Mucosa of rectum (tissue), 2 donors: Measurements from ENCODE around the gene PALLD.

Source experiments
- H3K27ac ChIP-seq, 2 donors: one replicate each; pipeline ENCODE4 v1.7.0; 2013; ENCODE audit warnings: inconsistent platforms in 2 of 2, low read depth in 2 of 2, low read length in 2 of 2
- H3K27me3 ChIP-seq, 2 donors: one replicate each; pipeline ENCODE4 v1.7.0; 2013; ENCODE audit warnings: low read length in 2 of 2; ENCODE audit not compliant: control insufficient read depth in 2 of 2, insufficient read depth in 2 of 2
- H3K36me3 ChIP-seq, 2 donors: one replicate each; pipeline ENCODE4 v1.7.0; 2013; ENCODE audit warnings: low read length in 2 of 2; ENCODE audit not compliant: control insufficient read depth in 2 of 2, insufficient read depth in 2 of 2
- H3K4me1 ChIP-seq, 2 donors: one replicate each; pipeline ENCODE4 v1.7.0; 2013; ENCODE audit warnings: low read length in 2 of 2, mild to moderate bottlenecking in 1 of 2; ENCODE audit not compliant: control insufficient read depth in 2 of 2, insufficient read depth in 2 of 2
- H3K4me3 ChIP-seq, 2 donors: one replicate each; pipeline ENCODE4 v1.7.0; 2013; ENCODE audit warnings: low read length in 2 of 2
- H3K9ac ChIP-seq, 2 donors: one replicate each; pipeline ENCODE4 v1.7.0; 2013; ENCODE audit warnings: low read length in 2 of 2, low read depth in 1 of 2, mild to moderate bottlenecking in 1 of 2
- H3K9me3 ChIP-seq, 2 donors: one replicate each; pipeline ENCODE4 v1.7.0; 2013; ENCODE audit warnings: low read length in 2 of 2; ENCODE audit not compliant: control insufficient read depth in 2 of 2
- donor health status: healthy.
- donor health status: Normal muscosa, but diverticular disease.

PALLD gene

GRCh38 chr4:168537086-168537485, 40.2 kb downstream of the PALLD start:
- Histone ChIP-seq H3K27ac (no peak overlapping the region), H3K36me3 (no peaks in the 10 kb centered on the region), H3K9ac (no peak overlapping the region), H3K4me3 (no peak overlapping the region), H3K4me1 (no peaks in the 10 kb centered on the region), H3K9me3 (no peaks in the 10 kb centered on the region), H3K27me3 (no peaks in the 10 kb centered on the region)

- H3K27me3 ChIP-seq = no peaks in the 10 kb centered on the region
- H3K36me3 ChIP-seq = no peaks in the 10 kb centered on the region
- no peaks in the 10 kb centered on the region for H3K9me3 ChIP-seq
- H3K27ac ChIP-seq = no peak overlapping the region
- H3K4me3 ChIP-seq = no peak overlapping the region
- no peaks in the 10 kb centered on the region for H3K4me1 ChIP-seq
- H3K9ac ChIP-seq = no peak overlapping the region
Measured at GRCh38 chr4:168537571-168537970, 40.7 kb downstream of the PALLD start.

GRCh38 chr4:168538632-168539031, 41.8 kb downstream of the PALLD start:
- Histone ChIP-seq H3K4me1 (no peaks in the 10 kb centered on the region), H3K27me3 (no peaks in the 10 kb centered on the region), H3K4me3 (no peak overlapping the region), H3K9ac (no peak overlapping the region), H3K36me3 (no peaks in the 10 kb centered on the region), H3K9me3 (no peaks in the 10 kb centered on the region), H3K27ac (no peak overlapping the region)

GRCh38 chr4:168540086-168540485, 43.2 kb downstream of the PALLD start:
- H3K27ac ChIP-seq = no peak overlapping the region
- no peaks in the 10 kb centered on the region for H3K36me3 ChIP-seq
- no peaks in the 10 kb centered on the region for H3K9me3 ChIP-seq
- H3K4me3 ChIP-seq = no peak overlapping the region
- H3K4me1 ChIP-seq = no peaks in the 10 kb centered on the region
- H3K27me3 ChIP-seq = no peaks in the 10 kb centered on the region
- H3K9ac ChIP-seq = no peak overlapping the region

GRCh38 chr4:168540503-168541265, 43.8 kb downstream of the PALLD start:
- no peaks in the 10 kb centered on the region for H3K9me3 ChIP-seq
- H3K27ac ChIP-seq = no peak overlapping the region
- H3K4me3 ChIP-seq = no peak overlapping the region
- no peak overlapping the region for H3K9ac ChIP-seq
- H3K36me3 ChIP-seq = no peaks in the 10 kb centered on the region
- no peaks in the 10 kb centered on the region for H3K27me3 ChIP-seq
- no peaks in the 10 kb centered on the region for H3K4me1 ChIP-seq

- no peaks in the 10 kb centered on the region for H3K9me3 ChIP-seq
- no peak overlapping the region for H3K9ac ChIP-seq
- no peaks in the 10 kb centered on the region for H3K36me3 ChIP-seq
- H3K27ac ChIP-seq = no peak overlapping the region
- no peaks in the 10 kb centered on the region for H3K4me1 ChIP-seq
- H3K27me3 ChIP-seq = no peaks in the 10 kb centered on the region
- H3K4me3 ChIP-seq = no peak overlapping the region
Measured at GRCh38 chr4:168541266-168541953, 44.6 kb downstream of the PALLD start.

GRCh38 chr4:168549143-168549542, 52.3 kb downstream of the PALLD start:
- H3K36me3 ChIP-seq = no peaks in the 10 kb centered on the region
- H3K27ac ChIP-seq = no peak overlapping the region
- no peak overlapping the region for H3K9ac ChIP-seq
- no peak overlapping the region for H3K4me3 ChIP-seq
- H3K9me3 ChIP-seq = no peaks in the 10 kb centered on the region
- no peaks in the 10 kb centered on the region for H3K27me3 ChIP-seq
- no peaks in the 10 kb centered on the region for H3K4me1 ChIP-seq

- H3K9me3 ChIP-seq = no peaks in the 10 kb centered on the region
- H3K4me3 ChIP-seq = no peak overlapping the region
- H3K4me1 ChIP-seq = no peaks in the 10 kb centered on the region
- no peaks in the 10 kb centered on the region for H3K27me3 ChIP-seq
- H3K27ac ChIP-seq = no peak overlapping the region
- H3K9ac ChIP-seq = no peak overlapping the region
- H3K36me3 ChIP-seq = no peaks in the 10 kb centered on the region
Measured at GRCh38 chr4:168550064-168550766, 53.4 kb downstream of the PALLD start.

- Histone ChIP-seq H3K4me1 (no peaks in the 10 kb centered on the region), H3K9me3 (no peaks in the 10 kb centered on the region)
Measured at GRCh38 chr4:168551211-168551610, 54.4 kb downstream of the PALLD start.

More at GRCh38 chr4:168551211-168551610, 54.4 kb downstream of the PALLD start:
- Histone ChIP-seq H3K9ac (no peak overlapping the region), H3K27ac (no peak overlapping the region), H3K4me3 (no peak overlapping the region), H3K27me3 (no peaks in the 10 kb centered on the region), H3K36me3 (no peaks in the 10 kb centered on the region)
